ENCODE measurements around the gene SPEM3.

GRCh38 chr17:7405350-7406234 lies 23.1 kb upstream of the SPEM3 start:
- no peak for TF ChIP-seq CTCF (IDR thresholded peaks at IDR 0.05)
- no peak for TF ChIP-seq ZFX (IDR thresholded peaks at IDR 0.05; ENCODE audit: borderline replicate concordance)

Data from 22Rv1 (cell line).